Fibroblast of peridontal ligament (primary cell): ENCODE data around the gene COLEC11.
A peak's percentile ranks its signal among the peaks of the same experiment; 100 is the strongest.
"Not testable (repeated sequence)": the region's sequence is repeated elsewhere in the genome, so short reads cannot be mapped to it uniquely, and the experiment has no call there.

Experiments
- DNase-seq: peaks from one replicate; pipeline ENCODE4 v3.0.0-alpha.2; 2010; ENCODE audit errors: extremely low read depth

Gene COLEC11

DNA sequence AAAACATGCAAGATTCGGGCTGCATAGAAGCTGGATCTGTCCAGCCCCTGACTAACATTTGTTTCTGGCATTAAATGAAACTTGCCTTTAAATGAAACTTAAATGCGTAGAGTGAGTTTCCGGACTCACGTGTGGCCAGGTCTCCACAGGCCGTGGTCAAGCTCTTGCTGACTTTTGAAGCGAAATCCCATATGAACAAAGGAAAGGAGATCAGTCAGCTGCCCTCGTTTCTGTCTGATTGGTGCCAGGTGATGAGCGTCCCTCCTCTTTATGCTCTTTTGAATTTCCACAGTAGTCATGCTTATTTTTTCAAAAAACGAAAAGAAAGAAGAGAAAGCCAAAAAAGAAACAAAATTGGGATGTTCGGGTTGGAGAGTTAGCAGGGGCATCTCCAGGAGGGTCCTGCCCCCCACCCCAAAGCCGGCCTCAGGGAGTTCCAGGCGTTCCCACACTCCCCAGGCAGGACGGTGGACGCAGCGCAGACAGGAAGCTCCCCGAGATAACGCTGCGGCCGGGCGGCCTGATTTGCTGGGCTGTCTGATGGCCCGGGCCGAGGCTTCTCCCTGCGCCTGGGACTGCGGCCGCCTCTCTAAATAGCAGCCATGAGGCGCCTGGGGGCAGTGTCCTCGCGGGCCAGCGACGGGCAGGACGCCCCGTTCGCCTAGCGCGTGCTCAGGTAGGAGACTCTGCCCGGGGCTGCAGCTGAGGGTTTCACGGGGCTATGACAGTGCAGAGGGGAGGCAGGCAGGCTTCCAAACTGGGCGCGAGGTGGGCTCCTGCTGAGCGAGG, at the start of gene COLEC11:
Gene COLEC11, plus strand, starts transcription at position 620 of the 789 bp plus-strand sequence. CDS start 9,229 bp downstream, outside the sequence.
- DNase-seq, result no peak

- no peak for DNase-seq
These were observed 49.0 kb upstream of the COLEC11 start for GRCh38 chr2:3545788-3546478.

- DNase-seq, result no peak
These were observed 47.0 kb upstream of the COLEC11 start for GRCh38 chr2:3547915-3548314.

DNA sequence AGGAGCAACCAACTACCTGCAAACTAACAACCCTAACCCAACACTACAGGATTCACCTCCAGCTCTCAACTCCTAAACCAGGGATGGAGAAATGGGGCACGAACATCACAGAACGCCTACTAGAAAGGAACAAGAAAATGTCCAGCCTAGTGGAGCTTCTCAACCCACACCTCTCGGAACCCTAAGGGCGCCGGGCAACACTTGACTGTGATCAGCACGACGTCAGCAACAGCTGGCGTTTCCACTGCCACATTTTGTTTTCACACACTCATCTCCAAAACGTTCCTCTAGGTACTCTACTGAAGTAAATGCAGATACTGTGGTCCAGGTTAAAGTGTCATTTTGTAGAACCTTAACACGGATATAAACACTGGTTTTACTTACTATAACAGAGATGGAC, 41.0 kb upstream of the COLEC11 start:
- no peak for DNase-seq

DNA sequence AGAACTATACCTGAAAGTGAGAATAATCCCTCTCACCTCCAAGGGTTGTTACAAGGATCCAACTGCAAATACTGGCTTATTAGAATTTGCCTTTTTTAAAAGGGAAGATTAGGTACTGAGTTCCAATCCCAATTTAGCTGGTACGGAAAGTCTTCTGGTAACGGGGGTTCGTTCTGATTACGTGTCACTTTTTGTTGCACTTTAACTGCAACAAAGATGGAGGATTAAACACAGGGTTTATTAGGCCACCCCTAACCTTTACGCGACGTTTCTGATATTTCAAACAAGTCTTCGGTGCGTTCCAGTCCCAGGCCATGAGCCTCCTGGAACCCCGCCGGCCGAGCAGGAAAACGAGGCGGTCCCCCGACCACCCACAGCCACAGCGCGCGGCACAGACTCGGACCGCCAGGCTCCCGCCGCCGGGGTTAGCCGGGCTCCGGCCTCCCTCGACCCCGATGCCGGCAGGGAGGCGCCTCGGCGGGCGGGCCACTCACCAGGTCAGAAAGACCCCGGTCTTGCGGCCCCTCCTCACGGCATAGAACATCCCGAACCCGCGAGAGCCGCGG, 37.2 kb upstream of the COLEC11 start:
- no peak for DNase-seq

DNA sequence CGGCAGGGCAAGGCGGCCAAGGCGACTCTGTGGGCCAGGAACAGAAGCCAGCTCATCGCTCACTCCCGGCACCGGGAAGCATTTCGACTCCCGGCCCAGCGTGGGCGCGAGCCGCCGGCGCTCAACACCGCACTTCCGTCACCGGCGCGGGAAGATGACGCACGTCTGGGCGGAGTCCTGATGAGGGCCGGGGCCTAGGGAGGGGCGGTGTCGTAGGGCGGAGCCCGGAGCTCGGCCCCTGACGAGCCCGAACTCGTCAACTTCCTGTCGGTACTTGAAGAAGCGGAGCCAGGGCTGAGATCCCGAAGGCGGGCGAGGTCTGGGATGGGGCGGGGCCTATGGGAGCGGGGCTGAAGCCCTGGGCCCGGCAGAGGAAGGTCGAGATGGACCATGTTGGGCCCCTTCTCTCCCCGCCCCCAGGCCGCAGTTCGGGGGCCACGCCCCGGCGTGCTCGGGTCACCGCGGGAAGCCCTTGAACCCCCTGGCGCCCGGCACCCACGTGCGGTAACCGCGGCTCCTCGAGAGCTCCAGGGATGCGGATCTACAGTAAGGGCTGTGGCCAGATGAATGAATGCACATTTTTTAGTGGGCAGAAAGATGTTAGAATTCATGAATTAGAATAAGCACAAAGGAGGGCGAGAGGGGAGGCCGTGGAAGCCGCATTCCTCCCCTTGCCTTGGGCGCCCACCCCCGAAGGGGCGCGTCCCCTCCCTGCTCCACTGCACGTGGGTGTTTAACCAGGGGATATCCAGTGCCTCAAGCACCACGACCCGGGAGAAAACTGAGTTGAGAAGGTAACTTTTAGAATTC, 36.5 kb upstream of the COLEC11 start, which contains the start of gene RNASEH1:
Gene RNASEH1, minus strand, starts transcription at position 129 of the 810 bp plus-strand sequence. Its CDS starts 73 bp downstream, at position 56.
- DNase-seq, result peak; percentile 98

GRCh38 chr2:3563521-3563976, 31.4 kb upstream of the COLEC11 start:
- DNase-seq, result no peak

- DNase-seq, result no peak
These were observed 29.8 kb upstream of the COLEC11 start for GRCh38 chr2:3565117-3565516.

- no peak for DNase-seq
These were observed 28.1 kb upstream of the COLEC11 start for GRCh38 chr2:3566806-3567205.

GRCh38 chr2:3569656-3570055, 25.3 kb upstream of the COLEC11 start:
- DNase-seq, result not testable (repeated sequence)

GRCh38 chr2:3571284-3571683, 23.6 kb upstream of the COLEC11 start:
- no peak for DNase-seq

GRCh38 chr2:3572620-3573019, 22.3 kb upstream of the COLEC11 start:
- no peak for DNase-seq

DNA sequence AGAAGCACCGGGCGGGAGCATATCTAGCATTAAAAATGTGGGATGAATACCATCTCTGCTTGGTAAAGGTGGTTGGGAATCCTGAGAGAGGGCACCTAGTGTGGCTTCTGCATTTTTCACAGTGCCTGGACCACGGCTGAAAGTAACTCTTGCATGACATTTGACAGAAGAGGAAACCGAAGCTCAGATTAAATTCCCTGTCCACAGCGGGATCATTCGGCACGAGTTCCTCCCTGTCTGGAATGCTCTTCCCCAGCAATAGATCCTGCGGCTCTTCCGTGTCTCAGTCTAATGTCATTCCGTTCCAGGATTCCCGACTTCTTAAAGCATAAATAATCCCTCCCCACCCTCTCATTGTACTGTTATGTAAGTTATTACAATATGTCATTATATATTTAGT, 20.8 kb upstream of the COLEC11 start:
- no peak for DNase-seq

GRCh38 chr2:3575534-3576262, 19.2 kb upstream of the COLEC11 start:
- no peak for DNase-seq

DNA sequence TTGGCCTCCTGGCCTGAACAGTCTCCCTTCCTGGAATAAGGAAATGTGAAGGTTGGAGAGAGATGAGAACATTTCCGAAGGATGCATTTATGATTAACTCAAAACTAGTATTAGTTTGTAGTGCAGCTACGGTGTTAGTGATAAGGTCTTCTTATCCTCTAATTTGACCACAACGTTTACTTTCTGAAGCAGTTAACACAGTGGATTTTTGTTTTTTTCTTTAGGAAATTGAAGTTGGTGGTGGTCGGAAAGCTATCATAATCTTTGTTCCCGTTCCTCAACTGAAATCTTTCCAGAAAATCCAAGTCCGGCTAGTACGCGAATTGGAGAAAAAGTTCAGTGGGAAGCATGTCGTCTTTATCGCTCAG, 18.7 kb upstream of the COLEC11 start:
- not testable (repeated sequence) for DNase-seq

DNA sequence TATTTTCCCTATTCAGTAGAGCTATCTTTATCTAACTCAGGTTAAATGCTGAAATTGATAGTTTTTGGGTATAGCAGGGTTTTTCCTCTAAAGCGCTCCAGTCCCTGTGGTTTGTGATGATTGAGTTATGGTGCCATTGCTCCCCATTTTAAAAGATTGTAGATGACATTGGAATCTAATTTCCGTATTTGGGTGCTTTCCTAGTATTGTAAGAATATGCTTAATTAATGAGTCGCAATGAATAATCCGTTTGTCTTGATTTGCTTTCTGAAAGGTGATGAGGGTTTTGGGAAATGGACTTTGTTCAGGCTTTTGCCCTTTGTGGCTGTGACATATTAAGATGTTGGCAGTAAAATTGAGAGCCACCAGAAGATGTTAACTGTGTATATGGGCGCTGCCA, 15.9 kb upstream of the COLEC11 start:
- DNase-seq, result no peak

GRCh38 chr2:3580449-3580848, 14.5 kb upstream of the COLEC11 start:
- DNase-seq, result no peak

- no peak for DNase-seq
These were observed 13.3 kb upstream of the COLEC11 start for GRCh38 chr2:3581367-3582262.

- DNase-seq, result no peak
These were observed 10.8 kb upstream of the COLEC11 start for GRCh38 chr2:3584076-3584475.

DNA sequence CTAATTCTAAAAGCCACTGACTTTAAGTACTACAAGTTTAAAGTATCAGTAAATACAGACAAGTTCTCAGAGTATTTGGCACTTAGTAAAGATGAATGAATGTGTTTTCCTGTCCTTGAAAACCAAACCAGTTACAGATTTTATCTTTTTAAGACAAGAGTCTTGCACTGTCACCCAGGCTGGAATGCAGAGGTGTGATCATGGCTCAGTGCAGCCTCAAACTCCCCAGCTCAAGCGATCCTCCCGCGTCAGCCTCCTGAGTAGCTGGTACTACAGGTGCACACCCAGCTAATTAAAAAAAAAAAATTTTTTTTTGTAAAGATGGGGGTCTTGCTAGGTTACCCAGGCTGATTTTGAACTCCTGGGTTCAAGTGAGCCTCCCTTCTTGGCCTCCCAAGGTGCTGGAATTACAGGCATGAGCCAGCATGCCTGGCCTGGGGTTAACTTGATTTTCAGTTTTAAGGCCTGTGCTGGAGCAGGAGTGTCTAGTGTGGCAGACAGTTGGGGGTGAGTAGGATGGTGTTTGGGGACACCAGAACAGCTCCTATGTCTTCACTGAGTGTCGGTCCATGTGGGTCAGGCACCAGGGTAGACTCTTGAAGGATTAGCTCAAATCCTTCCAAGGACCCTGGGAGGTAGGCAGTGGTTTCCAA, 10.2 kb upstream of the COLEC11 start:
- DNase-seq, result no peak
